Measurements from ENCODE around the gene TUBGCP4.

DNA sequence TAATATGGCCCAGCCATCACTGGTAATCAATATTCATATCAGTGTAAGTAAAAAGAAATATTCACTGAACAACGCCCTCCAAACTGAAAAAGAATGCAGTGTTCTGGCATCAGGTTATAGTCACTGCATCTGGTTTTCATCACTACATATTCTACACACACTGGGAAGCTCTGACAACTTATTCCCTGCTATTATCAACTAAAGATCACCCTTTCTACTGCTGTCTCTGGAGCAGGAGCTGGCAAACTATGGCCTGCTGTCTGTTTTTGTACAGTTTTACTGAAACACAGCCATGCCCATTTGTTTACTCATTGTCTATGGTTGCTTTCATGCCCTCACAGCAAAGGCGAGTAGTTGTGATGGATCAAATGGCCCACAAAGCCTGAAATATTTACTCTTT lies 35.3 kb downstream of the TUBGCP4 start:
- no peak for TF ChIP-seq POLR2A (IDR thresholded peaks at IDR 0.05)
- TF ChIP-seq, protein P1, sequence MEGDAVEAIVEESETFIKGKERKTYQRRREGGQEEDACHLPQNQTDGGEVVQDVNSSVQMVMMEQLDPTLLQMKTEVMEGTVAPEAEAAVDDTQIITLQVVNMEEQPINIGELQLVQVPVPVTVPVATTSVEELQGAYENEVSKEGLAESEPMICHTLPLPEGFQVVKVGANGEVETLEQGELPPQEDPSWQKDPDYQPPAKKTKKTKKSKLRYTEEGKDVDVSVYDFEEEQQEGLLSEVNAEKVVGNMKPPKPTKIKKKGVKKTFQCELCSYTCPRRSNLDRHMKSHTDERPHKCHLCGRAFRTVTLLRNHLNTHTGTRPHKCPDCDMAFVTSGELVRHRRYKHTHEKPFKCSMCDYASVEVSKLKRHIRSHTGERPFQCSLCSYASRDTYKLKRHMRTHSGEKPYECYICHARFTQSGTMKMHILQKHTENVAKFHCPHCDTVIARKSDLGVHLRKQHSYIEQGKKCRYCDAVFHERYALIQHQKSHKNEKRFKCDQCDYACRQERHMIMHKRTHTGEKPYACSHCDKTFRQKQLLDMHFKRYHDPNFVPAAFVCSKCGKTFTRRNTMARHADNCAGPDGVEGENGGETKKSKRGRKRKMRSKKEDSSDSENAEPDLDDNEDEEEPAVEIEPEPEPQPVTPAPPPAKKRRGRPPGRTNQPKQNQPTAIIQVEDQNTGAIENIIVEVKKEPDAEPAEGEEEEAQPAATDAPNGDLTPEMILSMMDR (IDR thresholded peaks at IDR 0.05): no peak
